GM21717 (cell line): Measurements from ENCODE around the gene ADGRF5.

Source experiments
- ATAC-seq: cut with Tn5 transposase; IDR thresholded peaks from one replicate; pipeline ENCODE4 v1.9.1; 2021; ENCODE audit warnings: mild to moderate bottlenecking, moderate library complexity; ENCODE audit not compliant: unreplicated experiment

The ADGRF5 gene

DNA sequence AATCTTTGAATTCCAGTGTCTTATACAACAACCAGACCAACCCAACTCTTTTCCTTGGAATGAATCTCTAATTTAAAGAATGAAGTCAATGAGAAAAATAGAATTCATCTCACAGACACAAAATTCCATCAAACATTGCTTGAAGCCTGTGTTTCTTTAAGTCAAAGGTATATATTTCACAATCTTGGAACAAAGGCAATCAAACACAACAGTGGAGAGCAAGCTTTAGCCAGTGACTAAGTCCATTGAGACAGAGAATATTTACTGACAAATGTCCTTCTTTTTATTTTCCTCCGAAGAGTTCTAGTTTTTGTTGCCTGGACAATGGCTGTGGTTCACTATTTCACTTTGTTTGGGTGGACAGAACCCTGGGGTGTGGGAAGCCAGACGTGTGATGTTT is 92.8 kb downstream of the ADGRF5 start:
- no peak for ATAC-seq

DNA sequence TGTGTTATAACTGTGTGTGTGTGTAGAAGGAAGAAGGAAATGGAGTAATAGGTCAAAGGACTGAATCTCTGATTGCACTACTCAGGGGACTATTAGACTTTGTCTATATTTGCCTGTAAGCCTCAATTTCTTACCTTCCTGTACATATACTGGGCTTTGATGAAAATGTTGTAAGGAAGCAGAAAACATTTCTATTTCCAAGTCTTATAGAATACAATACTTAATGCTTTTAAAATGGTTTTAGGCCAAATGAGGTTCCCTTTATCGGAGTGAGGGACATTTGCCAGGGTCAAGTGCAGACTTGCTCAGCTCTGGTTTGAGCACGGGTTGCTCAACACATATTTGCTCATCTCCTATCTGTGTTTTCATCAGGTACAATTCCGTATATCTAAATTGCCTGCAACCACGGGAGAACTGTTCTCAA is 100.3 kb downstream of the ADGRF5 start:
- ATAC-seq = no peak

DNA sequence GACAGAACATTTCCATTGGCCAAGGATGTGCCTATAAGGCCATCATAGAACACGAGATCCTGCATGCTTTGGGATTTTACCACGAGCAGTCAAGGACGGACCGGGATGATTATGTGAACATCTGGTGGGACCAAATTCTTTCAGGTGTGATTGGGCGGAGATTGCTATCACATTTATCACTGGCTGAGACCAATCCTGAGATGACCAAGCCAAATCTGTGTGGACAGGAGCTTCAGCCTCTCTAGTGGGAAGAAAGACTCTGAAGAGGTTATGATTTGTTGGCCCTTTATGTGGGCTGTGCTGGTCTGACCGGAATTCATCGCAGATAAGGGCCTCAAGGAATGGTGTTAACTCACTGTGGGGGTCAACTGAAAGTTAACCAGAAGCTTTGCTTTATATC is 102.2 kb downstream of the ADGRF5 start:
- no peak for ATAC-seq

DNA sequence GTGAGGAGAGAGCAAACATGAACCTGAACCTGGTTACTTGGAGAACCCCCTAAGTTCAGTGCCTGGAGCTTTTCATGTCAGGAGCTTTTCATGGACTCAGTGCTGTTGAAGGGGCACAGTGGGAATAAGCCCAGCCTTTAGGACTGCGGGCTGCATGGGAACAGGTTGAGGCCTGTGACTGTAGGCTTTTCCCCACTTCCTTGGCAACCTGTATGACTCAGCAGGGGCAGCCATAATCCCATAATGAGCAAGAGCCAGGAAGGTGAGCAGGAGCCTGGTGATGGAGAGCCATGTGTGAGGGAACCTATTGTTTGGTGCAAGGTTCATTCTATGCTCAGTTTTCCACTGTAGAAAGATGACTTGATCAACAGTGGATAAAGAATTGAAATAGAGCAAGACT is 105.1 kb downstream of the ADGRF5 start:
- ATAC-seq = no peak

DNA sequence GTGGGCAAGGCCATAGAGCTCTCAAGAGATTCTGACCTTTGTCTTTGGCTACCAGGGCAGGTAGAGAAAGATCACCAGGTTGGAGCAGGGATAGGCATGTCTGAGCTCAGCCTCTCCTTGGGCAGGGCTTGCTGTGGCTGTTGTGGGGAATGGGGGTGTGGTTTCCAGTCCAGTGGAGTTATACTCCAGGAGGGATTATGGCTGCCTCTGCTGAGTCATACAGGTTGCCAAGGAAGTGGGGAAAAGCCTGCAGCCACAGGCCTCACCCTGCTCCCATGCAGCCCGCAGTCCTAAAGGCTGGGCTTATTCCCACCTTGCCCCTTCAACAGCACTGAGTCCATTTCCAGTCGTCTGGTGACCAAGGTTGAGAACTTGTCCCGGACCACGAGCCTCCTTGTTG is 106.6 kb downstream of the ADGRF5 start:
- ATAC-seq = no peak

DNA sequence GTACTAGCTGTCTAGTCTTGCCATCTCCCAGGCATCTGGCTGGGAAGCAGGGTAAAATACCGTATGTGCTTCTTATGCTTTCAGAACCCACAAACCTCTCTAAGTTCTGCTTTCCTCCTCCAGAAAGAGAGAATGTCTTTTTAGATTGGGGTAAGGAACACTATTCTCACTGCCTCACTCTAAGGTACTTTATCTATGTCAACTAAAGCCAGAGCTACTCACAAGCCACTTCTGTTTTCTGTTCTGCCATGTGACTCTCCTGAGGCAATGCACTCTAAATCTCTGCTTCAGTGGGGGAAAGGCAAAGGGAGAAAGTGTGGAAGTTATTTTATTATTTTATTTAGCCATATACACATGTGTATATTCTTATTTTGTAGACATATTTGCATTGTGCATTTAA is 112.9 kb downstream of the ADGRF5 start:
- ATAC-seq = no peak
